Adrenal gland (tissue), 5 donors: ENCODE results near the gene PPP4R3B.

Source experiments
- CTCF ChIP-seq, 6 experiments: fragments of 450-650 bp in 4 of 6; fragments of 200-600 bp in 2 of 6; sonication (generic) in 1 of 6; IDR thresholded peaks; 1 replicate in 5 of 6; 2 replicates in 1 of 6; pipeline versions ENCODE4 v1.5.1 to v1.8.0; 2016 to 2021; ENCODE audit warnings: antibody characterized with exemption in 6 of 6, mild to moderate bottlenecking in 2 of 6, moderate library complexity in 1 of 6
- POLR2A ChIP-seq, 2 donors: fragments of 450-650 bp; IDR thresholded peaks; one replicate each; pipeline ENCODE4 v1.6.1; 2017; ENCODE audit warnings: antibody characterized with exemption in 2 of 2, mild to moderate bottlenecking in 2 of 2, moderate library complexity in 1 of 2
- donor health status: DM: no; HTN: no; CAD: no.

GRCh38 chr2:55598056-55598795 is 19.2 kb downstream of the PPP4R3B start:
- TF ChIP-seq CTCF (IDR thresholded peaks at IDR 0.05), result no peak
- TF ChIP-seq POLR2A (IDR thresholded peaks at IDR 0.05), result no peak
